ENCODE data around the gene FAM83G. TPM values are rescaled to one million over a fixed set of nuclear protein-coding genes. Genes with fewer than 3 reads are reported as not detected.
A peak's percentile ranks its signal among the peaks of the same experiment; 100 is the strongest.

Gene FAM83G
- total and polyA plus RNA-seq, 2 experiments from 2014 or later, result 7.6 to 44.5 TPM

DNA sequence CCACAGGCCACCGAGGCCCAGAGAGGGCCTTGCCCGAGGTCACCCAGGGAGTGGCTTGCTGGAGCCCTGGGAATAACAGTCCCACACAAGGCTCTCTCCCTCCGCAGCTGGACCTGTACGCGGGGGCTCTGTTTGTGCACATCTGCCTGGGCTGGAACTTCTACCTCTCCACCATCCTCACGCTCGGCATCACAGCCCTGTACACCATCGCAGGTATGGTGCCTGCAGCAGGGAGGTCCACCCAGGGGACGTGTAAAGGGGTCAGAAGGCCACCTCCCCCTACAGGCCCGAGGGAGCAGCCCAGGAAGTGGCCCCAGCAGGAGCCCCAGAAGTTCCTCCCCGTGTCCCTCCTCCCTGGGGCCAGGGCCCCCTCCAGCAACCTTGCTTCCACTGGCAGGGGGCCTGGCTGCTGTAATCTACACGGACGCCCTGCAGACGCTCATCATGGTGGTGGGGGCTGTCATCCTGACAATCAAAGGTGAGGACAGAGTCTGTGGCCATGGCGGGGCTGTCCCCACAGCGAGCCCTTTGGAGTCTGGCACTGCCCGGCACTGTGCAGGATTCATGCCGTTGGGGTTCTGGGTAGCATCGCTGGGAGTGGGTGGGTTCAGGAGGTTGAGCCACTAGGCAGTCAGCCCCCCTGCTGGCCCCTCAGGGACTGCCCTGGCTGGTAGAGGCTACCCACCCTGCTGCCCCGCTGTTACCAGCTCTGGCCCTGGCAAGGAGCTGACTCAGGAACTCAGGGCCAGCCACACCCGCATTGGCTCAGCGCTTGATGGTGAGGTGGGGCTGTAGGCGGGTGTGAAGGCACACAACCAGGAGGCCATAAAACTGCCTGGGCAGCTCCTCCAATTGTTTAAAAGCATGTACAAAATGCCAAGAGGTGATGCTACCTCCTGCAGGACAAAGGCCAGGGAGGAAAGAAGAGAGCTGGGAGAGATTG lies 35.3 kb downstream of the FAM83G start:
- no peaks in the 10 kb centered on the region for H3K9me3 Mint-ChIP-seq
- DNase-seq (ENCODE audit: low spot score), result no peak
- H3K27ac ChIP-seq (ENCODE audit: low read depth), result no peak overlapping the region

More for the DNA sequence above, 35.3 kb downstream of the FAM83G start:
- H2AFZ ChIP-seq, result no peak overlapping the region
- peaks cover 4% of the 10 kb centered on the region; the same call in 1 of the 2 replicates for H3K4me1 ChIP-seq (ENCODE audit: insufficient read depth)
- peaks cover 23% of the 10 kb centered on the region for H3K36me3 Mint-ChIP-seq (ENCODE audit: low read depth)
- peaks cover 23% of the 10 kb centered on the region for H3K27me3 Mint-ChIP-seq (ENCODE audit: insufficient read depth, low read depth, poor library complexity)
- H3K27me3 ChIP-seq (ENCODE audit: insufficient read depth), result no peaks in the 10 kb centered on the region
- ATAC-seq, result peak; percentile 8; the same call in 1 of the 3 replicates
- peak overlapping the region; percentile 83; the same call in 1 of the 2 replicates for H3K27ac Mint-ChIP-seq
- no peaks in the 10 kb centered on the region for H3K9me2 ChIP-seq (ENCODE audit: insufficient read depth)
- no peak overlapping the region for H3K4me3 ChIP-seq
- H3F3A ChIP-seq (replicated peaks; ENCODE audit: low read depth), result no peaks in the 10 kb centered on the region
- no peak overlapping the region for H3K4me2 ChIP-seq
- H3K79me2 ChIP-seq (replicated peaks; ENCODE audit: insufficient read depth), result no peaks in the 10 kb centered on the region
- H3K4me1 Mint-ChIP-seq, result peaks cover 29% of the 10 kb centered on the region
- no peak overlapping the region for H3K4me3 Mint-ChIP-seq
- H3K36me3 ChIP-seq (ENCODE audit: insufficient read depth), result no peaks in the 10 kb centered on the region; the same call in 1 of the 2 replicates
- TF ChIP-seq ZNF114 (CRISPR knock-in tag; IDR thresholded peaks at IDR 0.05) (no peak), ZNF331 (CRISPR knock-in tag; IDR thresholded peaks at IDR 0.05; ENCODE audit: low read depth) (no peak), NANOG (IDR thresholded peaks at IDR 0.05; ENCODE audit: borderline replicate concordance) (no peak), POLR2AphosphoS5 (IDR thresholded peaks at IDR 0.05; ENCODE audit: low read depth) (no peak), CREB1 (CRISPR knock-in tag; IDR thresholded peaks at IDR 0.05; ENCODE audit: low read depth) (no peak), JUNB (IDR thresholded peaks at IDR 0.05; ENCODE audit: unreplicated experiment) (no peak), STAT1 (IDR thresholded peaks at IDR 0.05; ENCODE audit: unreplicated experiment) (no peak), EZH2phosphoT487 (IDR thresholded peaks at IDR 0.05; ENCODE audit: unreplicated experiment) (no peak), EZH2 (IDR thresholded peaks at IDR 0.05; ENCODE audit: low read depth, unreplicated experiment) (no peak)
- TF ChIP-seq, protein P1, sequence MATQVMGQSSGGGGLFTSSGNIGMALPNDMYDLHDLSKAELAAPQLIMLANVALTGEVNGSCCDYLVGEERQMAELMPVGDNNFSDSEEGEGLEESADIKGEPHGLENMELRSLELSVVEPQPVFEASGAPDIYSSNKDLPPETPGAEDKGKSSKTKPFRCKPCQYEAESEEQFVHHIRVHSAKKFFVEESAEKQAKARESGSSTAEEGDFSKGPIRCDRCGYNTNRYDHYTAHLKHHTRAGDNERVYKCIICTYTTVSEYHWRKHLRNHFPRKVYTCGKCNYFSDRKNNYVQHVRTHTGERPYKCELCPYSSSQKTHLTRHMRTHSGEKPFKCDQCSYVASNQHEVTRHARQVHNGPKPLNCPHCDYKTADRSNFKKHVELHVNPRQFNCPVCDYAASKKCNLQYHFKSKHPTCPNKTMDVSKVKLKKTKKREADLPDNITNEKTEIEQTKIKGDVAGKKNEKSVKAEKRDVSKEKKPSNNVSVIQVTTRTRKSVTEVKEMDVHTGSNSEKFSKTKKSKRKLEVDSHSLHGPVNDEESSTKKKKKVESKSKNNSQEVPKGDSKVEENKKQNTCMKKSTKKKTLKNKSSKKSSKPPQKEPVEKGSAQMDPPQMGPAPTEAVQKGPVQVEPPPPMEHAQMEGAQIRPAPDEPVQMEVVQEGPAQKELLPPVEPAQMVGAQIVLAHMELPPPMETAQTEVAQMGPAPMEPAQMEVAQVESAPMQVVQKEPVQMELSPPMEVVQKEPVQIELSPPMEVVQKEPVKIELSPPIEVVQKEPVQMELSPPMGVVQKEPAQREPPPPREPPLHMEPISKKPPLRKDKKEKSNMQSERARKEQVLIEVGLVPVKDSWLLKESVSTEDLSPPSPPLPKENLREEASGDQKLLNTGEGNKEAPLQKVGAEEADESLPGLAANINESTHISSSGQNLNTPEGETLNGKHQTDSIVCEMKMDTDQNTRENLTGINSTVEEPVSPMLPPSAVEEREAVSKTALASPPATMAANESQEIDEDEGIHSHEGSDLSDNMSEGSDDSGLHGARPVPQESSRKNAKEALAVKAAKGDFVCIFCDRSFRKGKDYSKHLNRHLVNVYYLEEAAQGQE (IDR thresholded peaks at IDR 0.05; ENCODE audit: unreplicated experiment), result no peak
- TF ChIP-seq, protein P2, sequence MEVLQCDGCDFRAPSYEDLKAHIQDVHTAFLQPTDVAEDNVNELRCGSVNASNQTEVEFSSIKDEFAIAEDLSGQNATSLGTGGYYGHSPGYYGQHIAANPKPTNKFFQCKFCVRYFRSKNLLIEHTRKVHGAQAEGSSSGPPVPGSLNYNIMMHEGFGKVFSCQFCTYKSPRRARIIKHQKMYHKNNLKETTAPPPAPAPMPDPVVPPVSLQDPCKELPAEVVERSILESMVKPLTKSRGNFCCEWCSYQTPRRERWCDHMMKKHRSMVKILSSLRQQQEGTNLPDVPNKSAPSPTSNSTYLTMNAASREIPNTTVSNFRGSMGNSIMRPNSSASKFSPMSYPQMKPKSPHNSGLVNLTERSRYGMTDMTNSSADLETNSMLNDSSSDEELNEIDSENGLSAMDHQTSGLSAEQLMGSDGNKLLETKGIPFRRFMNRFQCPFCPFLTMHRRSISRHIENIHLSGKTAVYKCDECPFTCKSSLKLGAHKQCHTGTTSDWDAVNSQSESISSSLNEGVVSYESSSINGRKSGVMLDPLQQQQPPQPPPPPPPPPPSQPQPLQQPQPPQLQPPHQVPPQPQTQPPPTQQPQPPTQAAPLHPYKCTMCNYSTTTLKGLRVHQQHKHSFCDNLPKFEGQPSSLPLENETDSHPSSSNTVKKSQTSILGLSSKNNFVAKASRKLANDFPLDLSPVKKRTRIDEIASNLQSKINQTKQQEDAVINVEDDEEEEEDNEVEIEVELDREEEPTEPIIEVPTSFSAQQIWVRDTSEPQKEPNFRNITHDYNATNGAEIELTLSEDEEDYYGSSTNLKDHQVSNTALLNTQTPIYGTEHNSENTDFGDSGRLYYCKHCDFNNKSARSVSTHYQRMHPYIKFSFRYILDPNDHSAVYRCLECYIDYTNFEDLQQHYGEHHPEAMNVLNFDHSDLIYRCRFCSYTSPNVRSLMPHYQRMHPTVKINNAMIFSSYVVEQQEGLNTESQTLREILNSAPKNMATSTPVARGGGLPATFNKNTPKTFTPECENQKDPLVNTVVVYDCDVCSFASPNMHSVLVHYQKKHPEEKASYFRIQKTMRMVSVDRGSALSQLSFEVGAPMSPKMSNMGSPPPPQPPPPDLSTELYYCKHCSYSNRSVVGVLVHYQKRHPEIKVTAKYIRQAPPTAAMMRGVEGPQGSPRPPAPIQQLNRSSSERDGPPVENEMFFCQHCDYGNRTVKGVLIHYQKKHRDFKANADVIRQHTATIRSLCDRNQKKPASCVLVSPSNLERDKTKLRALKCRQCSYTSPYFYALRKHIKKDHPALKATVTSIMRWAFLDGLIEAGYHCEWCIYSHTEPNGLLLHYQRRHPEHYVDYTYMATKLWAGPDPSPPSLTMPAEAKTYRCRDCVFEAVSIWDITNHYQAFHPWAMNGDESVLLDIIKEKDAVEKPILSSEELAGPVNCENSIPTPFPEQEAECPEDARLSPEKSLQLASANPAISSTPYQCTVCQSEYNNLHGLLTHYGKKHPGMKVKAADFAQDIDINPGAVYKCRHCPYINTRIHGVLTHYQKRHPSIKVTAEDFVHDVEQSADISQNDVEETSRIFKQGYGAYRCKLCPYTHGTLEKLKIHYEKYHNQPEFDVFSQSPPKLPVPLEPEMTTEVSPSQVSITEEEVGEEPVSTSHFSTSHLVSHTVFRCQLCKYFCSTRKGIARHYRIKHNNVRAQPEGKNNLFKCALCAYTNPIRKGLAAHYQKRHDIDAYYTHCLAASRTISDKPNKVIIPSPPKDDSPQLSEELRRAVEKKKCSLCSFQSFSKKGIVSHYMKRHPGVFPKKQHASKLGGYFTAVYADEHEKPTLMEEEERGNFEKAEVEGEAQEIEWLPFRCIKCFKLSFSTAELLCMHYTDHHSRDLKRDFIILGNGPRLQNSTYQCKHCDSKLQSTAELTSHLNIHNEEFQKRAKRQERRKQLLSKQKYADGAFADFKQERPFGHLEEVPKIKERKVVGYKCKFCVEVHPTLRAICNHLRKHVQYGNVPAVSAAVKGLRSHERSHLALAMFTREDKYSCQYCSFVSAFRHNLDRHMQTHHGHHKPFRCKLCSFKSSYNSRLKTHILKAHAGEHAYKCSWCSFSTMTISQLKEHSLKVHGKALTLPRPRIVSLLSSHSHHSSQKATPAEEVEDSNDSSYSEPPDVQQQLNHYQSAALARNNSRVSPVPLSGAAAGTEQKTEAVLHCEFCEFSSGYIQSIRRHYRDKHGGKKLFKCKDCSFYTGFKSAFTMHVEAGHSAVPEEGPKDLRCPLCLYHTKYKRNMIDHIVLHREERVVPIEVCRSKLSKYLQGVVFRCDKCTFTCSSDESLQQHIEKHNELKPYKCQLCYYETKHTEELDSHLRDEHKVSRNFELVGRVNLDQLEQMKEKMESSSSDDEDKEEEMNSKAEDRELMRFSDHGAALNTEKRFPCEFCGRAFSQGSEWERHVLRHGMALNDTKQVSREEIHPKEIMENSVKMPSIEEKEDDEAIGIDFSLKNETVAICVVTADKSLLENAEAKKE (CRISPR knock-in tag; IDR thresholded peaks at IDR 0.05), result no peak
- TF ChIP-seq, protein P3, sequence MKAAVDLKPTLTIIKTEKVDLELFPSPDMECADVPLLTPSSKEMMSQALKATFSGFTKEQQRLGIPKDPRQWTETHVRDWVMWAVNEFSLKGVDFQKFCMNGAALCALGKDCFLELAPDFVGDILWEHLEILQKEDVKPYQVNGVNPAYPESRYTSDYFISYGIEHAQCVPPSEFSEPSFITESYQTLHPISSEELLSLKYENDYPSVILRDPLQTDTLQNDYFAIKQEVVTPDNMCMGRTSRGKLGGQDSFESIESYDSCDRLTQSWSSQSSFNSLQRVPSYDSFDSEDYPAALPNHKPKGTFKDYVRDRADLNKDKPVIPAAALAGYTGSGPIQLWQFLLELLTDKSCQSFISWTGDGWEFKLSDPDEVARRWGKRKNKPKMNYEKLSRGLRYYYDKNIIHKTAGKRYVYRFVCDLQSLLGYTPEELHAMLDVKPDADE (IDR thresholded peaks at IDR 0.05), result no peak
- TF ChIP-seq, protein P4, sequence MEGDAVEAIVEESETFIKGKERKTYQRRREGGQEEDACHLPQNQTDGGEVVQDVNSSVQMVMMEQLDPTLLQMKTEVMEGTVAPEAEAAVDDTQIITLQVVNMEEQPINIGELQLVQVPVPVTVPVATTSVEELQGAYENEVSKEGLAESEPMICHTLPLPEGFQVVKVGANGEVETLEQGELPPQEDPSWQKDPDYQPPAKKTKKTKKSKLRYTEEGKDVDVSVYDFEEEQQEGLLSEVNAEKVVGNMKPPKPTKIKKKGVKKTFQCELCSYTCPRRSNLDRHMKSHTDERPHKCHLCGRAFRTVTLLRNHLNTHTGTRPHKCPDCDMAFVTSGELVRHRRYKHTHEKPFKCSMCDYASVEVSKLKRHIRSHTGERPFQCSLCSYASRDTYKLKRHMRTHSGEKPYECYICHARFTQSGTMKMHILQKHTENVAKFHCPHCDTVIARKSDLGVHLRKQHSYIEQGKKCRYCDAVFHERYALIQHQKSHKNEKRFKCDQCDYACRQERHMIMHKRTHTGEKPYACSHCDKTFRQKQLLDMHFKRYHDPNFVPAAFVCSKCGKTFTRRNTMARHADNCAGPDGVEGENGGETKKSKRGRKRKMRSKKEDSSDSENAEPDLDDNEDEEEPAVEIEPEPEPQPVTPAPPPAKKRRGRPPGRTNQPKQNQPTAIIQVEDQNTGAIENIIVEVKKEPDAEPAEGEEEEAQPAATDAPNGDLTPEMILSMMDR (conservative IDR thresholded peaks at IDR 0.05; ENCODE audit: low read depth in 2 of 2), result no peak
- no peaks in the 10 kb centered on the region for H4K20me1 ChIP-seq (replicated peaks; ENCODE audit: insufficient read depth)
